ENCODE data around the gene MYO16. TPM values are rescaled to one million over a fixed set of nuclear protein-coding genes. Genes with fewer than 3 reads are reported as not detected.

Gene MYO16
- total and polyA plus RNA-seq, 2 of the 4 experiments (the other 2 are of a cell fraction): under 0.01 to 0.03 TPM

DNA sequence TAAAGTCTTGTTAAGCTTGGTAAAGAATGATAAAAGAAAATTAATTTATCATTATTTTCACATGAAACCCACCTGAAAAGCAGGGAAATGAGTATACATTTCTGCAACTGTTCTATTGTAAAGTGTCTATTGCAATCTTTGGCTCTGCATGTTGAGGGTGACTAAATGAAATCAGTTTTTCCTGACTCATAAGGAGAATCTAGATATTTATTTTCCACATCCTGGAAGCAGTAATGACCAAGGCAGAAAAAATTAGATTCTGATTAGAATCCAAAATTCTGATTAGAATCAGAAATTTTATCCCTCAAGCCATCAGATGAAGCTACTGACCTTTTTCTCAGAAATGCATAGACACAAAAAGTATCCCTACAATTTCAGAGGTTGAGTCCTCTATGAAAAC, 178.4 kb downstream of the MYO16 start:
- H3K4me2 ChIP-seq (ENCODE audit: low read depth, low read length): no peak overlapping the region
- dilution Hi-C loops (cut with HindIII; ENCODE audit: low sequenced_read_pairs, unreplicated experiment) (no loop called here), intact Hi-C loops (cut with micrococcal nuclease) (no loop called here), in situ Hi-C loops (cut with MboI; ENCODE audit: low sequenced_read_pairs) (no loop called here)
- ATAC-seq (ENCODE audit: low read depth) (peak; percentile 71), DNase-seq (peak; percentile 55)
- no peak overlapping the region for H2BK20ac ChIP-seq (ENCODE audit: low read depth, low read length)
- H2BK5ac ChIP-seq (ENCODE audit: low read depth, low read length, poor library complexity, severe bottlenecking): peak overlapping the region; percentile 24
- H3K9me3 ChIP-seq (ENCODE audit: control insufficient read depth, insufficient read depth, low read length): peaks cover 3% of the 10 kb centered on the region; the same call in 1 of the 2 replicates
- H4K8ac ChIP-seq (ENCODE audit: low read depth in 2 of 2, low read length in 2 of 2): no peak overlapping the region
- no peak overlapping the region for H2AK9ac ChIP-seq (replicated peaks; ENCODE audit: low read depth, low read length, poor library complexity)
- CTCF ChIA-PET: no interaction called here
- H3K79me1 ChIP-seq (ENCODE audit: low read depth in 1 of 2, low read length in 2 of 2): no peaks in the 10 kb centered on the region
- no peaks in the 10 kb centered on the region for H3K27me3 ChIP-seq (ENCODE audit: control insufficient read depth, insufficient read depth, low read length)
- H2AFZ ChIP-seq (replicated peaks; ENCODE audit: low read length, poor library complexity): no peak overlapping the region
- H2BK120ac ChIP-seq (ENCODE audit: low read depth, low read length): no peak overlapping the region
- no peak overlapping the region for H3K4ac ChIP-seq (ENCODE audit: low read depth, low read length)
- H2BK15ac ChIP-seq (ENCODE audit: low read depth, low read length): no peak overlapping the region
- no peak overlapping the region for H2AK5ac ChIP-seq (ENCODE audit: low read depth, low read length)
- no TSS peak for BruUV-seq (replicated peaks)
- H3K4me3 ChIP-seq (ENCODE audit: insufficient read depth, low read depth, low read length): no peak overlapping the region
- no peaks in the 10 kb centered on the region for H3K36me3 ChIP-seq (ENCODE audit: control insufficient read depth, insufficient read depth, low read length)
- H4K5ac ChIP-seq (ENCODE audit: low read depth, low read length): no peak overlapping the region
- no peak for TF ChIP-seq MAZ (IDR thresholded peaks at IDR 0.05; ENCODE audit: borderline replicate concordance, low read depth, low read length)
- TF ChIP-seq, protein P1, sequence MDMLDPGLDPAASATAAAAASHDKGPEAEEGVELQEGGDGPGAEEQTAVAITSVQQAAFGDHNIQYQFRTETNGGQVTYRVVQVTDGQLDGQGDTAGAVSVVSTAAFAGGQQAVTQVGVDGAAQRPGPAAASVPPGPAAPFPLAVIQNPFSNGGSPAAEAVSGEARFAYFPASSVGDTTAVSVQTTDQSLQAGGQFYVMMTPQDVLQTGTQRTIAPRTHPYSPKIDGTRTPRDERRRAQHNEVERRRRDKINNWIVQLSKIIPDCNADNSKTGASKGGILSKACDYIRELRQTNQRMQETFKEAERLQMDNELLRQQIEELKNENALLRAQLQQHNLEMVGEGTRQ (IDR thresholded peaks at IDR 0.05; ENCODE audit: low read depth, low read length): no peak
- no peak for TF ChIP-seq SMC3 (IDR thresholded peaks at IDR 0.05; ENCODE audit: low read depth, low read length)
- no peak for TF ChIP-seq POLR2A (IDR thresholded peaks at IDR 0.05; ENCODE audit: low read depth, low read length)
- no peak for TF ChIP-seq NFE2L2 (IDR thresholded peaks at IDR 0.05; ENCODE audit: low read depth, low read length)
- TF ChIP-seq MAFK (IDR thresholded peaks at IDR 0.05; ENCODE audit: low read depth, low read length): no peak
- no peak overlapping the region for H3K18ac ChIP-seq (ENCODE audit: low read depth, low read length)
- no peak overlapping the region for H3K23ac ChIP-seq (ENCODE audit: low read depth, low read length)
- H4K91ac ChIP-seq (ENCODE audit: insufficient read depth, low read depth, low read length): no peak overlapping the region
- POLR2A ChIA-PET (ENCODE audit: unreplicated experiment): no interaction called here
- no peaks in the 10 kb centered on the region for H3K4me1 ChIP-seq (ENCODE audit: control insufficient read depth, insufficient read depth, low read length)
- H3K9ac ChIP-seq (ENCODE audit: low read depth, low read length): no peak overlapping the region
- no peaks in the 10 kb centered on the region for H3K9me1 ChIP-seq (ENCODE audit: insufficient read depth, low read length)
- H3K27ac ChIP-seq (ENCODE audit: insufficient read depth, low read length): no peak overlapping the region
- no peak overlapping the region for H3K56ac ChIP-seq (ENCODE audit: extremely low read depth, insufficient read depth, low read length)
- H3K14ac ChIP-seq (replicated peaks; ENCODE audit: low read depth, low read length): no peak overlapping the region
- no peaks in the 10 kb centered on the region for H4K20me1 ChIP-seq (ENCODE audit: insufficient read depth, low read length)
